Activated naive CD4-positive, alpha-beta T cell treated with anti-CD3 and anti-CD28 coated beads, Interleukin-2, amount 50 U/mL, for 24 hours (primary cell): ENCODE data around the gene NXPE4.

Experiments used
- H3K27ac Mint-ChIP-seq: one replicate; pipeline ENCODE4 v1.8.0; 2021; ENCODE audit warnings: mild to moderate bottlenecking, mixed read lengths
- H3K27me3 Mint-ChIP-seq: one replicate; pipeline ENCODE4 v1.8.0; 2021; ENCODE audit warnings: mixed read lengths
- H3K36me3 Mint-ChIP-seq: one replicate; pipeline ENCODE4 v1.8.0; 2021; ENCODE audit warnings: mixed read lengths
- H3K4me1 Mint-ChIP-seq: one replicate; pipeline ENCODE4 v1.8.0; 2021; ENCODE audit warnings: mixed read lengths
- H3K4me3 Mint-ChIP-seq: one replicate; pipeline ENCODE4 v1.8.0; 2021; ENCODE audit warnings: mild to moderate bottlenecking, mixed read lengths
- H3K9me3 Mint-ChIP-seq: one replicate; pipeline ENCODE4 v1.8.0; 2021; ENCODE audit warnings: mixed read lengths

The NXPE4 gene

DNA sequence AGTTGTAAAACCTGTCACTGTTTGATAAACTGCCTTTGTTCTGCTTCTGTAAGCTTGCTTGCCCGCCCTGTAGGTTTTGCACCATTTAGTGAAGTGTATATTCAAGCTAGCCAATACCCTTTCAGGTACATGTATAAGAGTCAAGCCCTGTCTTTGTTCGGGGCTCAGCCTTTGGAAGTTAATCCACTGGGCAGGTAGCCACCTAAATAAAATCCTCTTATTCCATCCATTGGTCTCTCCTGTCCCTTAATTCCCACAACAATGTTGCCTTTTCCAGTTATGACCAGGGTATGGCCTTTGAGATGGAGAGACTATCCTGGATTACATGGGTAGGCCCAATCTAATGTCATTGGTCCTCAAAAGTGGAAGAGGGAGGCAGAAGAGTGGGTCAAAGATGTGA, 69.9 kb downstream of the NXPE4 start:
- Mint-ChIP-seq H3K4me3 (no peak overlapping the region), H3K27ac (no peak overlapping the region), H3K9me3 (peaks cover 9% of the 10 kb centered on the region), H3K27me3 (peaks cover 9% of the 10 kb centered on the region), H3K36me3 (no peaks in the 10 kb centered on the region), H3K4me1 (no peaks in the 10 kb centered on the region)

DNA sequence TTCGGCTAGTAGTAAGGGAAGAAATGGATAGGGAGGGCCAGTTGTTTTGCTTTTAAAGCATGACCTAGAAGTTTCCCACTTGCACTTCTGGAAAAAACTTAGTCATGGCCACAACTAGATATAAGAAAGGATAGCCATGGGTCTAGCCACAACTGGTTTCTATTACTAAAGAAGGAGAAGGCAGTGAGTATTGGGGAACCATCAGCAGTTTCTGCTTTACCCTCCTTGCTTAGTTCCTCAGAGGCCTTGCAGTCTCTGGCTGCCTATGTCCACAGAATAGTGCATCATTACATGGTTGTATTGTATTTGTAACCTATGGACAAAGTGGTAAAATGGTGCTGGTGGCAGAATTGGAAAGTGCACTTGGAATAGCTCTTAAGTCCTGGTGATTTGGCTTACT, 71.5 kb downstream of the NXPE4 start:
- Mint-ChIP-seq H3K4me1 (no peaks in the 10 kb centered on the region), H3K4me3 (no peak overlapping the region), H3K27ac (no peak overlapping the region), H3K9me3 (peaks cover 6% of the 10 kb centered on the region), H3K27me3 (peaks cover 11% of the 10 kb centered on the region), H3K36me3 (no peaks in the 10 kb centered on the region)

DNA sequence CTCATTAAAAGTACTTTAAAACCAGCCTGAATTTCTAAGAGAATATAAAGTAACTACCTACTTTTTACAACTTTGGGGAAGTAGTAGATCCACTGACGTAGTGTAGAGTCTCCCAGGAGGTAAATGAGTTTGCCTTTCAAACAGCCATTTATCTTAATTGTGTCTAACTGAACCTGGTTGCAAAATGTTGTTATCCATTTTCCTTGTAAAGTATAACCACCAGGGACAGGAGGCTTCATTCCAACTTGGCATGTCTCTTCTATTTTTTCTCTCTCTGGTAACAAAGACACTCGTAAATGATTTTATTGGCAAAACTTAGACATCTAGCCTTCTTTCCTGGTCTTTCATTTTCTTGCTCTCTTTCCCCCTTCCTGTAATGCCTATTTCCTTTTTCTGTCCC, 72.8 kb downstream of the NXPE4 start:
- no peaks in the 10 kb centered on the region for H3K36me3 Mint-ChIP-seq
- H3K4me1 Mint-ChIP-seq, result no peaks in the 10 kb centered on the region
- H3K9me3 Mint-ChIP-seq, result peaks cover 6% of the 10 kb centered on the region
- H3K4me3 Mint-ChIP-seq, result no peak overlapping the region
- H3K27me3 Mint-ChIP-seq, result peaks cover 9% of the 10 kb centered on the region
- H3K27ac Mint-ChIP-seq, result no peak overlapping the region
